Naive thymus-derived CD4-positive, alpha-beta T cell (primary cell): ENCODE results near the gene SLC46A1. TPM values are rescaled to one million over a fixed set of nuclear protein-coding genes. Genes with fewer than 3 reads are reported as not detected.

Experiments used
- ATAC-seq: fragments of 150-1000 bp; cut with Tn5 transposase; 2 replicates; pipeline ENCODE4 v1.10.0; 2021; ENCODE audit warnings: mild to moderate bottlenecking, moderate library complexity
- CTCF ChIA-PET: fragments of 350-600 bp; sonication (Branson Sonifier 250); formaldehyde crosslinking; loops from one replicate; lab custom pipeline; 2021; ENCODE audit warnings: antibody characterized with exemption; lab: Charles Lee
- POLR2A ChIA-PET: fragments of 350-600 bp; sonication (Branson Sonifier 250); formaldehyde crosslinking; loops from one replicate; lab custom pipeline; 2021; ENCODE audit warnings: antibody characterized with exemption, inconsistent platforms; lab: Charles Lee
- DNase-seq, 9 donors: peaks; one replicate each; pipeline versions ENCODE4 v3.0.0 to v3.0.0-alpha.2; 2020 to 2022; ENCODE audit warnings: mixed read lengths in 1 of 9
- H3K27ac ChIP-seq: one replicate; pipeline ENCODE4 v1.7.0; 2013; ENCODE audit warnings: mild to moderate bottlenecking, low read depth, low read length, moderate library complexity
- H3K27me3 ChIP-seq, 2 donors: one replicate each; pipeline ENCODE4 v1.7.0; 2013; ENCODE audit warnings: low read length in 2 of 2, mild to moderate bottlenecking in 2 of 2, moderate library complexity in 2 of 2; ENCODE audit not compliant: control insufficient read depth in 2 of 2, insufficient read depth in 2 of 2
- H3K36me3 ChIP-seq, 3 experiments: 1 replicate in 2 of 3; 2 replicates in 1 of 3; pipeline ENCODE4 v1.7.0; 2013; ENCODE audit warnings: low read length in 3 of 3, mild to moderate bottlenecking in 3 of 3, moderate library complexity in 1 of 3; ENCODE audit not compliant: insufficient read depth in 3 of 3, control insufficient read depth in 2 of 3
- H3K4me1 ChIP-seq, 2 donors: one replicate each; pipeline ENCODE4 v1.7.0; 2013; ENCODE audit warnings: low read length in 2 of 2, mild to moderate bottlenecking in 2 of 2, moderate library complexity in 1 of 2; ENCODE audit not compliant: control insufficient read depth in 2 of 2, insufficient read depth in 2 of 2
- H3K4me3 ChIP-seq: 2 replicates; pipeline ENCODE4 v1.7.0; 2013; ENCODE audit warnings: mild to moderate bottlenecking, low read length
- H3K9me3 ChIP-seq, 3 experiments: 1 replicate in 2 of 3; 2 replicates in 1 of 3; pipeline ENCODE4 v1.7.0; 2013; ENCODE audit warnings: low read length in 3 of 3; ENCODE audit not compliant: control insufficient read depth in 2 of 3
- H3K27ac Mint-ChIP-seq, 9 donors: one replicate each; pipeline ENCODE4 v1.8.0; 2020 to 2022; ENCODE audit warnings: mixed read lengths in 9 of 9, mild to moderate bottlenecking in 8 of 9, moderate library complexity in 5 of 9, inconsistent platforms in 2 of 9
- H3K27me3 Mint-ChIP-seq, 5 donors: one replicate each; pipeline ENCODE4 v1.8.0; 2021 to 2022; ENCODE audit warnings: mixed read lengths in 5 of 5, mild to moderate bottlenecking in 1 of 5
- H3K36me3 Mint-ChIP-seq, 5 donors: one replicate each; pipeline ENCODE4 v1.8.0; 2020 to 2022; ENCODE audit warnings: mixed read lengths in 5 of 5, mild to moderate bottlenecking in 3 of 5, inconsistent platforms in 1 of 5
- H3K4me1 Mint-ChIP-seq, 7 donors: one replicate each; pipeline ENCODE4 v1.8.0; 2020 to 2022; ENCODE audit warnings: mixed read lengths in 7 of 7, mild to moderate bottlenecking in 3 of 7, inconsistent platforms in 1 of 7
- H3K4me3 Mint-ChIP-seq, 10 donors: one replicate each; pipeline ENCODE4 v1.8.0; 2020 to 2022; ENCODE audit warnings: mild to moderate bottlenecking in 10 of 10, mixed read lengths in 10 of 10, moderate library complexity in 6 of 10, inconsistent platforms in 2 of 10
- H3K9me3 Mint-ChIP-seq, 11 donors: one replicate each; pipeline ENCODE4 v1.8.0; 2020 to 2022; ENCODE audit warnings: mixed read lengths in 11 of 11, mild to moderate bottlenecking in 4 of 11, inconsistent platforms in 1 of 11, moderate library complexity in 1 of 11
- intact Hi-C, 2 donors: fragments of 100-400 bp; cut with micrococcal nuclease; formaldehyde crosslinking; loops; one replicate each; pipeline ENCODE4 v1.15.1; 2023
- polyA plus RNA-seq, 2 donors: library from polyadenylated mRNA; unstranded; fragments of 300-500 nt; fragmentation: Illumina TruSeq; gene quantifications; one replicate each; pipeline ENCODE4 v1.2.3, GENCODE V29; 2021
- total RNA-seq, 6 experiments: library from RNA in 5 of 6; stranded (reverse) in 5 of 6; gene quantifications; 1 replicate in 5 of 6; 2 replicates in 1 of 6; pipeline ENCODE4 v1.2.3 and lab custom pipeline; 2021 to 2026

Gene SLC46A1
- total and polyA plus RNA-seq, 7 experiments from 2014 or later: 1.8 to 5.1 (median 3.3) TPM

DNA sequence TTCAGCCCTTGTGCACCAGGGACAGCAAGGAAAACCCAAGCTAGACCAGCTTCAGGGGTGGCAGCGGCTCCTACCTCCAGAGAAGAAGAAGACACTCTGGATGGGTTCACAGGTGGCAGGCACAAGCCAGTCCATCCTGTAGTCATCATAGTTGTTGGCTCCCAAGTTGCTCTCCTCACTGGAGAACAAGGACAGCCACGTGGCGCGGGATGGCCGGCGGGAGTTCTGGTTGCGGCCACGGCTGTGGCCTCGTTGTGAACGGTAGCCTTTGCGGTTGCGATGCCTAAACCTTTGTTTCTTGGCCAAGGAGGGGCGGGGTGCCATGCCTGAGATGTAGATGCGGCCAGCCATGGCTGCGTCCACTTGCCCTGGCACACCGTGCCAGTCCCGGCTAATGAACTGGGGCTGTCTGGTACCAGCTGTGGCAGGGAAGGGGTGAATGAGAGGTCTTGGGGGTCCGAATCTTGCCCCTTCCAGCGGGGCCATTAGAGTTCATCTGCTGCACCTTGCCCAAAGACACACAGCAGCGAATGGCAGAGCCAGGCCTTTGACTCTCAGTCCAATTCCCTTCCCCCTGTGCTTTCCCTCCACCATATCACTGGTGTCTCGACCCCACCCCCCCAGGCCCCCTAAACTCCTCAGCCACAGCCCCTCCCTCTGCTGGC, 38.2 kb downstream of the SLC46A1 start:
- H3K4me1 Mint-ChIP-seq: peaks cover 6 to 11% (median 8%) of the 10 kb centered on the region in 7 donors
- intact Hi-C loops: no loop called here
- ATAC-seq (no peak), DNase-seq (no peak)
- H3K27me3 ChIP-seq: no peaks in the 10 kb centered on the region
- CTCF ChIA-PET: no interaction called here
- no peaks in the 10 kb centered on the region for H3K9me3 Mint-ChIP-seq
- no peak overlapping the region for H3K27ac Mint-ChIP-seq
- H3K27me3 Mint-ChIP-seq: no peaks in the 10 kb centered on the region
- peaks cover 0 to 4% (median 0%) of the 10 kb centered on the region in 5 donors for H3K36me3 Mint-ChIP-seq
- H3K36me3 ChIP-seq: peaks cover 0 to 27% (median under 1%) of the 10 kb centered on the region in 3 experiments
- H3K9me3 ChIP-seq: no peaks in the 10 kb centered on the region
- H3K4me1 ChIP-seq: peaks cover 4 to 5% of the 10 kb centered on the region in 2 donors
- H3K4me3 Mint-ChIP-seq: peak overlapping the region in 2 of 10 donors; percentile 21 to 48
- no peak overlapping the region for H3K4me3 ChIP-seq
- H3K27ac ChIP-seq: no peak overlapping the region
- POLR2A ChIA-PET: interaction anchor here (1.3 kb wide), 1 partner anchor 19 kb away, joined by 3 read pairs; no protein-coding TSS in a partner anchor

DNA sequence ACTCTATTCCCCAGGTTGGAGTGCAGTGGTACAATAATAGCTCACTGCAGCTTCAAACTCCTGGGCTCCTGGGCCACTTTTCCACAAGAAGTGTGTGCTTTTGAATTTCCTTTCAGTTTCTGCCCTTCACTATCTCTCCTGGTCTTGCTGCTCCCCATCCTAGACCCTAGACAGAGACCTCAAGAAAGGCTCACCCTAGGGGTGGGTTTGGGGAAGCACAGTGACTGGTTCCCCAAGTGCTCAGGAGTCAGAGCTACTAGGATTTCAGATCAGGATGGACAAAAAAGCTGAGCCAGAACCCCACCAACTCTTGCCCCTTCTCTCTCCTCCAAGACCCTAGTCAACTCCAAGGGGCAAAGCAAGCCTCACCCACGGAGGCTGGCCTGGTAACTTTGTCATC, 39.4 kb downstream of the SLC46A1 start:
- H3K27ac ChIP-seq: no peak overlapping the region
- Mint-ChIP-seq H3K4me3 (no peak overlapping the region), H3K9me3 (no peaks in the 10 kb centered on the region), H3K27ac (no peak overlapping the region), H3K4me1 (peaks cover 4 to 6% (median 5%) of the 10 kb centered on the region in 7 donors), H3K27me3 (no peaks in the 10 kb centered on the region), H3K36me3 (peaks cover 0 to 4% (median 0%) of the 10 kb centered on the region in 5 donors)
- intact Hi-C loops: no loop called here
- no peak for DNase-seq
- POLR2A ChIA-PET: interaction anchor here (1.2 to 1.3 kb wide), 2 partner anchors 20 to 585 kb away, joined by 3 read pairs; partner anchors contain the start of gene PHF12
- H3K4me1 ChIP-seq: no peaks in the 10 kb centered on the region
- no peaks in the 10 kb centered on the region for H3K9me3 ChIP-seq
- H3K4me3 ChIP-seq: no peak overlapping the region
- ATAC-seq: no peak
- CTCF ChIA-PET: no interaction called here
- no peaks in the 10 kb centered on the region for H3K27me3 ChIP-seq
- H3K36me3 ChIP-seq: peaks cover 0 to 39% (median 10%) of the 10 kb centered on the region in 3 experiments

DNA sequence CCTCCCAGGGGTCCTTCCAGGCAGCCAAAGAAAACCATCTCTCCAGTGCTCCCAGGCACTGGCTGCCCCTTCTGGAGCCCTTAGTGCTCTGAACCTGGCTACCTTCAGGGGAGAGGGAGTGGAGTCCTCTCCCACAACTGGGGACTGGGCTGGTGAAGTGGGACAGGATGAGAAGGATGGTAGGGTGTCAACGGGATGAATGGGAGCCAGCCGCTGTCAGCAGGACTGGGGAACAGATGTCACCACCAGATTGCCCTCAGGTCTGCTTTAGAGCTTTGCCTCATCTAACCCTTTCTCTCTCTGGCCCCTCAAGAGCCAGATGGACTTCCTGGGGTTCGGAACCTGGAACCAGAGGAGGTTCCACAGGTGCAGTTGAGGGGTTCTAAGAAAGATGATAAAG, 40.5 kb downstream of the SLC46A1 start:
- no peaks in the 10 kb centered on the region for H3K4me1 Mint-ChIP-seq
- H3K4me3 Mint-ChIP-seq: no peak overlapping the region
- no peak overlapping the region for H3K27ac ChIP-seq
- peak overlapping the region in 1 of 9 donors; percentile 69 for H3K27ac Mint-ChIP-seq
- ATAC-seq (no peak), DNase-seq (no peak)
- no peaks in the 10 kb centered on the region for H3K9me3 Mint-ChIP-seq
- H3K27me3 ChIP-seq: no peaks in the 10 kb centered on the region
- ChIA-PET POLR2A (no interaction called here), CTCF (no interaction called here)
- H3K36me3 Mint-ChIP-seq: peaks cover 0 to 8% (median 6%) of the 10 kb centered on the region in 5 donors
- intact Hi-C loops: no loop called here
- H3K4me1 ChIP-seq: no peaks in the 10 kb centered on the region
- peaks cover 8 to 50% (median 21%) of the 10 kb centered on the region in 3 experiments for H3K36me3 ChIP-seq
- H3K4me3 ChIP-seq: no peak overlapping the region
- H3K9me3 ChIP-seq: no peaks in the 10 kb centered on the region
- H3K27me3 Mint-ChIP-seq: no peaks in the 10 kb centered on the region

DNA sequence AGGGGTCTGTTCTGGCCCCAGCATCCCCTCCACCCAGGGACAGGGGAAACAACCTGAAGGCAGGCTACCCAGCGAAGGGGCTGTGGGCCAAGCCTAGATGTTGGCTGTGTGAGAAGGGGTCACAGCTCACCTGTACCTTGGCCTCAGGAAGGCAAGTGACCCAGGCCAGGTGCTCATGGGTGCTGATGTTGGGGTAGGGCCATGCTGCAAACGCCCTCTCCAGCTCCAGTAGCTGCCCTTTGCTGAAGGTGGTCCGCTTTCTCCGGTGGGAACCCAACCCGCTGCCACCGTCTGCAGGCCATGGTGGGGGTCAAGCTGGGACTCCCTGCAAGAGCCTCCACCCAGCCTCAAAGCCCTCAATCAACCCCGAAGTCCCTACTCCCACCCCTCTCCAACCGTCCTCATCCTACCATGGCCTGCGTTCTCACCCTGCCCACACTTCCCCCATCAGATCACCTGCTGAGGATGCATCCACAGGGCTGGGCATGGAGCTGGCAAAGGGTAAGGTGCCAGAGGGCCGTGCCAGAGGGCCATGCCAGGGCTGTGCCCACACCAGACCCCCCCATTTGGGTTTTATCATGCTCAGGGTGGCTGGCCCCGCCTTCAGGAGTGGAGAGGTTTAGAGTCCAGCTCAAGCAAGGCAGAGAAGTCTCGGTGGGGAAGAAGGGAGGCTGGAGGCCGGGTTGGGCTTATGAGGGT, 41.2 kb downstream of the SLC46A1 start, which contains the start of gene SEBOX:
TSS of gene SEBOX (minus strand) at position 535 of the 699 bp plus-strand sequence. CDS start at position 487, 48 bp downstream.
- Mint-ChIP-seq H3K27ac (peak within 1 kb of the TSS in 2 of 9 donors; percentile 22 to 69), H3K4me1 (no peaks in the 10 kb centered on the region), H3K36me3 (peaks cover 0 to 12% (median 9%) of the 10 kb centered on the region in 5 donors), H3K9me3 (no peaks in the 10 kb centered on the region), H3K27me3 (no peaks in the 10 kb centered on the region), H3K4me3 (no peak within 1 kb of the TSS)
- Histone ChIP-seq H3K27me3 (no peaks in the 10 kb centered on the region), H3K36me3 (peaks cover 13 to 57% (median 26%) of the 10 kb centered on the region in 3 experiments), H3K4me1 (no peaks in the 10 kb centered on the region), H3K9me3 (no peaks in the 10 kb centered on the region), H3K27ac (no peak within 1 kb of the TSS), H3K4me3 (no peak within 1 kb of the TSS)
- ATAC-seq: no peak
- ChIA-PET POLR2A (no interaction called here), CTCF (no interaction called here)
- intact Hi-C loops: no loop called here
- no peak for DNase-seq

DNA sequence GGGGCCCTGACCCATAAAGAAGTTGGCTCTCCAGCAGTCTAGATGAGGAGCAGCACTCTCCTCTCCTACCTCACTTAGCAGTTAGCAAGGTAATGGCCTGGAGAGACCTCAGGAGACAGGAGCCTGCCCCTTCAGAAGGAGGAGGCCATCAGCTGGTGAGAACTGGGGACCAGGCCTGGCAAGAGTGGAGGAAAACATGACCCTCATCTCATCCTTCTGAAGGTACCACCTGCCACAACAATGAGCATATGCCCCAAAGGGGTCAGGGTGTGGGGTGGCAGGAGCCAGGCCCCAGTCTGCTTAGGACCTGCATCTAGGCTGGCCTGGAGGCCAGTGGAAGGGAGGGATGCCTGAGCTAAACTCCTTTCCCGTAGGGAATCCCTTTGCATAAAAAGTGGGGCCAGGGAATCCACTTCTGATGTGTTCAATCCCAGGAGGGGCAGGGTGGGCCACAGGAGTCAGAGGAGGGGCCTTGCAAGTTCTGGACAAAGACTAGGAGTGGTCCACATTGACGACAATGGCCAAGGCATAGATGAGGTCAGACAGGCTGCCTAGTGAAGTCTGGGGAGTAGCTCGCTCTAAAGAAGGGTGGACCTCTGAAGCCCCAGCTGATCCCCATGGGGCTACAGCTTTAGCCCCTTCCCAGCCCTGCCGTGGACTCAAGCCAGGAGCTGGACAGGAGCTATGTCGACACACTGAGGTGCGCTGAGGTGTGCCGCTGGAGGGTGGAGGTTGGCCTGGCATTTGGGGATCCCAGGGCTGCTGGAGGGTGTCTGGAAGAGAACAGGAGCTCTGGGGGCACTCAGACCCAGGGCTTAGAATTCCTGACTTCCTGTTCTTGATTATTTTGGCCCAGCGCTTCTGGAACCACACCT, 42.0 kb downstream of the SLC46A1 start:
- Mint-ChIP-seq H3K9me3 (no peaks in the 10 kb centered on the region), H3K27me3 (no peaks in the 10 kb centered on the region), H3K27ac (peak overlapping the region in 1 of 9 donors; percentile 22), H3K4me3 (no peak overlapping the region), H3K4me1 (peaks cover 0 to 4% (median 0%) of the 10 kb centered on the region in 7 donors), H3K36me3 (peaks cover 0 to 17% (median 11%) of the 10 kb centered on the region in 5 donors)
- Histone ChIP-seq H3K27ac (no peak overlapping the region), H3K36me3 (peaks cover 13 to 63% (median 26%) of the 10 kb centered on the region in 3 experiments), H3K4me1 (no peaks in the 10 kb centered on the region), H3K4me3 (no peak overlapping the region), H3K27me3 (no peaks in the 10 kb centered on the region), H3K9me3 (no peaks in the 10 kb centered on the region)
- no peak for DNase-seq
- no peak for ATAC-seq
- ChIA-PET POLR2A (interaction anchor here (1.2 kb wide), 1 partner anchor 28 kb away, joined by 3 read pairs; the partner anchor contains the start of gene TNFAIP1), CTCF (no interaction called here)
- intact Hi-C loops: no loop called here

DNA sequence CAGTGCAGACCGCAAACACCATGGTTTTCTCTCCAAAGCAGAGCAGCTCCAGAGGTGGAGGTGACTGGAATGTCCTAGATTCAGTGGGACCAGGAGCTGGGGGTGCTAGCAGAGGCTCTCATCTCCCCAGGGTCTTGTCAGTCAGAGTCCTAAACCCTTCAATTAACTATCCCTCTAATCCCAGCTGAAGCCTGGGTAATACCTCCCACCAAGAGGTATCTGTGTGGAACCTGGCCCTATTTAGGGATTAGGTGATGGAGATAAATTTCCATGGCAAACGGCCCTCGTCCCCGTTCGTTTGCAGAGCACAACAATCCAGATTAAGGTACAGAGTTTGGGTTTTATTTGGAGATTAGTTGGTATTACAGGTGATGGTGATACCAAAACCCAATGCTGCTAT, 42.8 kb downstream of the SLC46A1 start:
- DNase-seq: no peak
- H3K9me3 ChIP-seq: no peaks in the 10 kb centered on the region
- H3K36me3 Mint-ChIP-seq: peaks cover 0 to 17% (median 11%) of the 10 kb centered on the region in 5 donors
- H3K9me3 Mint-ChIP-seq: no peaks in the 10 kb centered on the region
- intact Hi-C loops: no loop called here
- ChIA-PET POLR2A (interaction anchor here (0.6 to 1.2 kb wide), 3 partner anchors 27 to 430 kb away, joined by 3 read pairs; partner anchors contain the start of genes IFT20 and TNFAIP1), CTCF (interaction anchor here (0.6 kb wide), 1 partner anchor 21 kb away, joined by 3 read pairs; no protein-coding TSS in a partner anchor)
- peaks cover 13 to 63% (median 26%) of the 10 kb centered on the region in 3 experiments for H3K36me3 ChIP-seq
- no peak overlapping the region for H3K4me3 Mint-ChIP-seq
- H3K27ac ChIP-seq: no peak overlapping the region
- no peak overlapping the region for H3K4me3 ChIP-seq
- H3K27me3 Mint-ChIP-seq: no peaks in the 10 kb centered on the region
- H3K4me1 ChIP-seq: peaks cover 4 to 6% of the 10 kb centered on the region in 2 donors
- ATAC-seq: no peak
- peaks cover 1 to 11% (median 4%) of the 10 kb centered on the region in 7 donors for H3K4me1 Mint-ChIP-seq
- no peak overlapping the region for H3K27ac Mint-ChIP-seq
- no peaks in the 10 kb centered on the region for H3K27me3 ChIP-seq
